Immature natural killer cell (primary cell): ENCODE measurements around the gene XBP1. TPM values are rescaled to one million over a fixed set of nuclear protein-coding genes. Genes with fewer than 3 reads are reported as not detected.

Experiments used
- polyA plus RNA-seq, 3 donors: library from polyadenylated mRNA; unstranded; fragments of 300-500 nt; fragmentation: Illumina TruSeq; gene quantifications; one replicate each; pipeline ENCODE4 v1.2.3, GENCODE V29; 2021

XBP1 gene
- polyA plus RNA-seq, 3 donors from 2014 or later, result 600 to 1,153 (median 962) TPM

Other genes with a start within 250 kb of the XBP1 start
- under 1 TPM in 2 of 3 donors, not detected in 1; 0.03 to 0.65 TPM for gene TTC28, start 120.7 kb downstream of the XBP1 start, polyA plus RNA-seq
- 10 to 100 TPM in 1 of 3 donors, 1 to 10 TPM in 2; 6.2 to 10.6 (median 9.6) TPM for gene CHEK2, start 58.7 kb downstream of the XBP1 start, polyA plus RNA-seq
- gene HSCB, start 58.5 kb downstream of the XBP1 start, polyA plus RNA-seq, result 10 to 100 TPM; 32.5 to 36.3 (median 35.8) TPM
- 10 to 100 TPM; 13.7 to 21.4 (median 14.7) TPM for gene CCDC117, start 27.9 kb downstream of the XBP1 start, polyA plus RNA-seq
- under 1 TPM; 0.06 to 0.28 (median 0.18) TPM for gene ZNRF3, start 83.0 kb upstream of the XBP1 start, polyA plus RNA-seq